H1 (cell line): ENCODE measurements around the gene TBCD. TPM values are rescaled to one million over a fixed set of nuclear protein-coding genes. Genes with fewer than 3 reads are reported as not detected.

Experiments
- CTCF ChIA-PET: fragments of 300-600 bp; sonication (Branson Sonifier 250); formaldehyde crosslinking; loops from one replicate; lab custom pipeline; 2021; ENCODE audit not compliant: partially characterized antibody; lab: Charles Lee
- POLR2A ChIA-PET: fragments of 300-600 bp; sonication (Branson Sonifier 250); formaldehyde crosslinking; loops from one replicate; lab custom pipeline; 2021; ENCODE audit warnings: inconsistent platforms; ENCODE audit not compliant: partially characterized antibody; lab: Charles Lee
- DNase-seq, 2 experiments: peaks; one replicate each; pipeline versions ENCODE4 v3.0.0 to v3.0.0-alpha.2; 2010 to 2022; ENCODE audit warnings: low spot score in 2 of 2, low read depth in 1 of 2, mixed read lengths in 1 of 2
- FAIRE-seq: peaks from 2 replicates; lab custom pipeline; 2011; peaks lifted over from hg19 to GRCh38; lab: Jason Lieb, UNC
- H2AFZ ChIP-seq: 2 replicates; pipeline ENCODE4 v1.8.1; 2012; ENCODE audit warnings: low read length, inconsistent platforms
- H2AK5ac ChIP-seq: 2 replicates; pipeline ENCODE4 v1.6.1; 2013; ENCODE audit warnings: low read depth, low read length
- H2BK120ac ChIP-seq: replicated peaks from 2 replicates; pipeline ENCODE3; 2013; ENCODE audit warnings: low read depth, low read length, inconsistent platforms
- H2BK12ac ChIP-seq: 2 replicates; pipeline ENCODE4 v1.6.1; 2013; ENCODE audit warnings: low read depth, low read length
- H2BK15ac ChIP-seq: 2 replicates; pipeline ENCODE4 v1.6.1; 2013; ENCODE audit warnings: low read length
- H2BK20ac ChIP-seq: 2 replicates; pipeline ENCODE4 v1.6.1; 2013; ENCODE audit warnings: low read length
- H2BK5ac ChIP-seq: 2 replicates; pipeline ENCODE4 v1.6.1; 2013; ENCODE audit warnings: low read depth, low read length
- H3K14ac ChIP-seq: 2 replicates; pipeline ENCODE4 v1.6.1; 2013; ENCODE audit warnings: inconsistent platforms; ENCODE audit not compliant: insufficient read length
- H3K18ac ChIP-seq: 2 replicates; pipeline ENCODE4 v1.6.1; 2013; ENCODE audit warnings: low read length; ENCODE audit errors: extremely low read depth
- H3K23ac ChIP-seq: 2 replicates; pipeline ENCODE4 v1.6.1; 2013; ENCODE audit warnings: inconsistent platforms; ENCODE audit not compliant: insufficient read length
- H3K23me2 ChIP-seq: 2 replicates; pipeline ENCODE4 v1.6.1; 2013; ENCODE audit warnings: low read depth, low read length
- H3K27ac ChIP-seq: 2 replicates; pipeline ENCODE4 v1.6.1; 2011; ENCODE audit warnings: low read depth, low read length, inconsistent platforms
- H3K27me3 ChIP-seq, 4 experiments: replicated peaks in 1 of 4; 1 replicate in 1 of 4; 2 replicates in 3 of 4; pipeline versions ENCODE4 v1.6.1 to v1.8.1; 2011 to 2013; ENCODE audit warnings: low read length in 3 of 4, mild to moderate bottlenecking in 3 of 4, inconsistent platforms in 2 of 4, mixed read lengths in 2 of 4, moderate library complexity in 1 of 4; ENCODE audit not compliant: control insufficient read depth in 3 of 4, insufficient read depth in 3 of 4; ENCODE audit errors: extremely low read depth in 1 of 4
- H3K36me3 ChIP-seq, 4 experiments: 2 replicates each; pipeline versions ENCODE4 v1.6.1 to v1.8.1; 2011 to 2013; ENCODE audit warnings: mild to moderate bottlenecking in 4 of 4, low read length in 3 of 4, moderate library complexity in 2 of 4, control low read depth in 1 of 4, inconsistent platforms in 1 of 4; ENCODE audit not compliant: insufficient read depth in 4 of 4, control insufficient read depth in 2 of 4
- H3K4ac ChIP-seq: replicated peaks from 2 replicates; pipeline ENCODE3; 2013; ENCODE audit warnings: low read length, low read depth, mixed read lengths, inconsistent platforms; ENCODE audit not compliant: insufficient read length
- H3K4me1 ChIP-seq, 4 experiments: replicated peaks in 1 of 4; 1 replicate in 1 of 4; 2 replicates in 3 of 4; pipeline versions ENCODE4 v1.6.1 to v1.8.1; 2011 to 2013; ENCODE audit warnings: low read length in 3 of 4, inconsistent platforms in 2 of 4, mixed read lengths in 1 of 4; ENCODE audit not compliant: insufficient read depth in 4 of 4, control insufficient read depth in 3 of 4
- H3K4me2 ChIP-seq, 2 experiments: 2 replicates each; pipeline versions ENCODE4 v1.6.1 to v1.8.1; 2011 to 2013; ENCODE audit warnings: low read depth in 2 of 2, low read length in 2 of 2, control low read depth in 1 of 2, inconsistent platforms in 1 of 2, mild to moderate bottlenecking in 1 of 2; ENCODE audit not compliant: insufficient read depth in 1 of 2
- H3K4me3 ChIP-seq, 4 experiments: fragments of 200-600, 300-600 bp in 1 of 4; sonication (generic), shearing (Covaris generic), sonication (Bioruptor Twin) in 1 of 4; 2 replicates each; pipeline versions ENCODE4 v1.5.1 to v1.8.1; 2011 to 2016; ENCODE audit warnings: low read length in 4 of 4, low read depth in 3 of 4, control low read depth in 2 of 4, inconsistent platforms in 2 of 4, mild to moderate bottlenecking in 2 of 4, mixed read lengths in 1 of 4, moderate library complexity in 1 of 4; ENCODE audit not compliant: insufficient read depth in 2 of 4; ENCODE audit errors: extremely low read depth in 1 of 4
- H3K56ac ChIP-seq: replicated peaks from 2 replicates; pipeline ENCODE3; 2013; ENCODE audit warnings: low read depth, mild to moderate bottlenecking, mixed read lengths, low read length, inconsistent platforms; ENCODE audit not compliant: insufficient read length
- H3K79me1 ChIP-seq: 2 replicates; pipeline ENCODE4 v1.6.1; 2013; ENCODE audit warnings: low read depth, low read length, control low read depth
- H3K79me2 ChIP-seq, 2 experiments: 2 replicates each; pipeline versions ENCODE4 v1.6.1 to v1.8.1; 2012 to 2013; ENCODE audit warnings: low read length in 2 of 2, mild to moderate bottlenecking in 2 of 2, inconsistent platforms in 1 of 2; ENCODE audit not compliant: insufficient read depth in 2 of 2, control insufficient read depth in 1 of 2
- H3K9ac ChIP-seq, 4 experiments: replicated peaks in 1 of 4; 1 replicate in 1 of 4; 2 replicates in 3 of 4; pipeline versions ENCODE4 v1.6.1 to v1.8.1; 2011 to 2013; ENCODE audit warnings: low read depth in 3 of 4, low read length in 3 of 4, control low read depth in 2 of 4, mild to moderate bottlenecking in 2 of 4, moderate library complexity in 2 of 4, inconsistent platforms in 1 of 4; ENCODE audit errors: extremely low read depth in 1 of 4
- H3K9me3 ChIP-seq, 2 experiments: 2 replicates each; pipeline versions ENCODE4 v1.6.1 to v1.8.1; 2012 to 2013; ENCODE audit warnings: mild to moderate bottlenecking in 2 of 2, moderate library complexity in 2 of 2, control low read depth in 1 of 2, inconsistent platforms in 1 of 2, low read depth in 1 of 2, low read length in 1 of 2, mixed read lengths in 1 of 2; ENCODE audit not compliant: insufficient read depth in 2 of 2
- H4K20me1 ChIP-seq, 2 experiments: replicated peaks in 1 of 2; 2 replicates each; pipeline versions ENCODE3 to v1.8.1; 2011 to 2013; ENCODE audit warnings: inconsistent platforms in 2 of 2, low read length in 2 of 2, mild to moderate bottlenecking in 1 of 2; ENCODE audit not compliant: insufficient read depth in 2 of 2, control insufficient read depth in 1 of 2
- H4K5ac ChIP-seq: 2 replicates; pipeline ENCODE4 v1.6.1; 2013; ENCODE audit warnings: low read length, low read depth, mixed read lengths, inconsistent platforms; ENCODE audit not compliant: insufficient read length
- H4K8ac ChIP-seq: 2 replicates; pipeline ENCODE4 v1.8.0; 2013; ENCODE audit warnings: mild to moderate bottlenecking, moderate library complexity, low read length, inconsistent platforms; ENCODE audit not compliant: insufficient read depth; ENCODE audit errors: extremely low read depth
- H4K91ac ChIP-seq: replicated peaks from 2 replicates; pipeline ENCODE3; 2013; ENCODE audit warnings: low read length, mixed read lengths, inconsistent platforms; ENCODE audit not compliant: insufficient read length
- KDM4A ChIP-seq: IDR thresholded peaks from one replicate; pipeline ENCODE4 v1.7.1; 2012; ENCODE audit warnings: low read depth, mild to moderate bottlenecking, moderate library complexity, low read length, inconsistent platforms; ENCODE audit not compliant: severe bottlenecking
- NRF1 ChIP-seq: IDR thresholded peaks from 2 replicates; pipeline ENCODE4 v1.6.1; 2011; ENCODE audit warnings: mild to moderate bottlenecking, low read depth, low read length, improper control_type of control experiment
- TBP ChIP-seq: IDR thresholded peaks from 2 replicates; pipeline ENCODE4 v1.6.1; 2011; ENCODE audit warnings: low read depth, low read length, improper control_type of control experiment
- WGBS, 2 experiments: shearing (Covaris generic) in 1 of 2; methylation state at CpG; one replicate each; pipeline versions ENCODE4 v1.1.6 to v1.1.7; 2013 to 2015; ENCODE audit warnings: low lambda C conversion rate in 2 of 2, mixed read lengths in 2 of 2, inconsistent platforms in 1 of 2, low coverage in 1 of 2, missing lambda C conversion rate in 1 of 2; ENCODE audit not compliant: insufficient replicate concordance in 2 of 2, insufficient coverage in 1 of 2, insufficient read length in 1 of 2; ENCODE audit errors: extremely low coverage in 1 of 2, missing lambda C conversion rate in 1 of 2; 5-methylcytosine and 5-hydroxymethylcytosine counted together
- polyA plus RNA-seq, 7 experiments: library from polyadenylated mRNA; depleted of rRNA in 3 of 7; stranded (reverse) in 5 of 7; unstranded in 2 of 7; fragments of >200 nt in 5 of 7; fragments of 200-250 nt in 2 of 7; gene quantifications; 1 replicate in 5 of 7; 2 replicates in 1 of 7; 4 replicates in 1 of 7; pipeline versions ENCODE4 v1.2.1 to v1.2.3, GENCODE V29; 2011 to 2013; ENCODE audit warnings: missing spikeins in 2 of 7, mixed read lengths in 2 of 7
- total RNA-seq: library from RNA; stranded (reverse); fragmentation: NEBNext Ultra II Directional; extraction: Animal tissue kit (Norgen Biotek cat#: 25700); gene quantifications from 2 replicates; pipeline ENCODE4 v1.2.1, GENCODE V29; 2021

The TBCD gene
- total and polyA plus RNA-seq, 2 of the 8 experiments (the other 6 are each of a cell fraction or from before 2014, with no cell fraction given), result 118 to 162 TPM

DNA sequence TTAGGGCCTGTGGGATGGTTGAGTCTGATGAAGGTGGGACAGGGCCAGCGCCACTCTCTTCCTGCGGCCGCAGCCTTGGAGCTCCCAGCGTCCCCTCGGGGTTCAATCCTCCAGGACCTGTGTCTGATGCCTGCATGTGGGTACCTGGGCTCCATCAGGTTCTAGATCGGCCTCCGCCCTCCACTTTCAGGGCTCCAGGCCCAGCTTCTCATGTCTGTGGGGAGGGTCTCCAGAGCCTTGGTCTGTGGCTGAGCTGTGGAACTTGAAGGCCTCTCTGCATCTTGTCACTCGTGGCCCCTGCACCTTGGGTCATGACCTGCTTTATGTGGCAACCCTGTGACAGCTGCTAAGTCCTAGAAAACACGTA, 177.8 kb downstream of the TBCD start:
- H3K36me3 ChIP-seq, result peaks cover 11 to 63% (median 42%) of the 10 kb centered on the region in 4 experiments; a peak in 6 of 8 replicates
- no peak overlapping the region for H3K27ac ChIP-seq
- H3K23ac ChIP-seq, result no peak overlapping the region
- no peak overlapping the region for H4K5ac ChIP-seq
- H4K20me1 ChIP-seq, result peaks cover 0 to 8% of the 10 kb centered on the region in 2 experiments
- no peaks in the 10 kb centered on the region; the same call in 1 of the 2 replicates for H3K79me1 ChIP-seq
- H3K23me2 ChIP-seq, result no peaks in the 10 kb centered on the region
- no peak overlapping the region for H3K4ac ChIP-seq
- H3K14ac ChIP-seq, result no peak overlapping the region
- no peak overlapping the region for H3K56ac ChIP-seq
- H3K4me1 ChIP-seq, result no peaks in the 10 kb centered on the region
- H2BK120ac ChIP-seq, result no peak overlapping the region
- no peak overlapping the region for H2BK20ac ChIP-seq
- H3K79me2 ChIP-seq, result no peaks in the 10 kb centered on the region
- TF ChIP-seq KDM4A (no peak), NRF1 (no peak), TBP (no peak)
- 99% methylated on average over 8 of the region's 9 CpGs; no CpG with 5 or more reads in 1 of the 2 experiments for WGBS, 2 experiments
- H2AK5ac ChIP-seq, result no peak overlapping the region
- no peak overlapping the region for H2BK12ac ChIP-seq
- DNase-seq (no peak), FAIRE-seq (no peak)
- H3K4me2 ChIP-seq, result no peak overlapping the region
- H3K27me3 ChIP-seq, result no peaks in the 10 kb centered on the region
- no peak overlapping the region for H2BK15ac ChIP-seq
- no peaks in the 10 kb centered on the region for H3K9me3 ChIP-seq
- no peak overlapping the region for H2AFZ ChIP-seq
- H4K91ac ChIP-seq, result no peak overlapping the region
- H3K4me3 ChIP-seq, result no peak overlapping the region
- ChIA-PET CTCF (interaction anchor here (0.7 to 1.3 kb wide), 3 partner anchors 12 to 148 kb away, joined by 3 to 6 read pairs (median 4); no protein-coding TSS in a partner anchor), POLR2A (no interaction called here)
- H4K8ac ChIP-seq, result no peak overlapping the region
- H3K18ac ChIP-seq, result no peak overlapping the region
- no peak overlapping the region for H2BK5ac ChIP-seq
- H3K9ac ChIP-seq, result no peak overlapping the region
